Measurements from ENCODE around the gene DYNC1I1.
"Not testable (repeated sequence)": the region's sequence is repeated elsewhere in the genome, so short reads cannot be mapped to it uniquely, and the experiment has no call there.

DYNC1I1 gene

GRCh38 chr7:95910341-95910740, 138.0 kb downstream of the DYNC1I1 start:
- no peak for DNase-seq

- no peak for DNase-seq
Measured at GRCh38 chr7:95915731-95916130, 143.4 kb downstream of the DYNC1I1 start.

- peak; percentile 38 for DNase-seq
Measured at GRCh38 chr7:95916573-95917297, 144.4 kb downstream of the DYNC1I1 start.

GRCh38 chr7:95917634-95918033, 145.3 kb downstream of the DYNC1I1 start:
- peak; percentile 2 for DNase-seq

- DNase-seq = no peak
Measured at GRCh38 chr7:95919556-95919955, 147.2 kb downstream of the DYNC1I1 start.

GRCh38 chr7:95921543-95921942, 149.2 kb downstream of the DYNC1I1 start:
- no peak for DNase-seq

- no peak for DNase-seq
Measured at GRCh38 chr7:95922191-95922590, 149.8 kb downstream of the DYNC1I1 start.

- DNase-seq = no peak
Measured at GRCh38 chr7:95925236-95925635, 152.9 kb downstream of the DYNC1I1 start.

GRCh38 chr7:95925971-95926370, 153.6 kb downstream of the DYNC1I1 start:
- no peak for DNase-seq

GRCh38 chr7:95927756-95928155, 155.4 kb downstream of the DYNC1I1 start:
- no peak for DNase-seq

GRCh38 chr7:95929710-95930280, 157.4 kb downstream of the DYNC1I1 start:
- no peak for DNase-seq

- DNase-seq = no peak
Measured at GRCh38 chr7:95931460-95932232, 159.3 kb downstream of the DYNC1I1 start.

GRCh38 chr7:95933618-95934017, 161.3 kb downstream of the DYNC1I1 start:
- DNase-seq = no peak

GRCh38 chr7:95944867-95945266, 172.5 kb downstream of the DYNC1I1 start:
- DNase-seq = not testable (repeated sequence)

GRCh38 chr7:95950698-95951097, 178.3 kb downstream of the DYNC1I1 start:
- DNase-seq = no peak

GRCh38 chr7:95951531-95951930, 179.2 kb downstream of the DYNC1I1 start:
- DNase-seq = no peak

- DNase-seq = no peak
Measured at GRCh38 chr7:95951997-95952795, 179.8 kb downstream of the DYNC1I1 start.

GRCh38 chr7:95952851-95953250, 180.5 kb downstream of the DYNC1I1 start:
- no peak for DNase-seq

- DNase-seq = no peak
Measured at GRCh38 chr7:95955748-95956147, 183.4 kb downstream of the DYNC1I1 start.

- DNase-seq = no peak
Measured at GRCh38 chr7:95957510-95957909, 185.2 kb downstream of the DYNC1I1 start.

GRCh38 chr7:95960706-95961244, 188.4 kb downstream of the DYNC1I1 start:
- no peak for DNase-seq

GRCh38 chr7:95963446-95963990, 191.2 kb downstream of the DYNC1I1 start:
- DNase-seq = no peak
